ENCODE measurements around the gene GLCCI1.

GLCCI1 gene

GRCh38 chr7:8130663-8131062, 162.1 kb downstream of the GLCCI1 start:
- Histone ChIP-seq H3K9me3 (ENCODE audit: control insufficient read depth, insufficient read depth, low read length) (no peaks in the 10 kb centered on the region), H3K36me3 (ENCODE audit: control insufficient read depth, insufficient read depth, low read length) (no peaks in the 10 kb centered on the region), H3K4me1 (ENCODE audit: control insufficient read depth, insufficient read depth, low read length) (no peaks in the 10 kb centered on the region), H3K4me3 (ENCODE audit: low read depth, low read length) (no peak overlapping the region), H3K9ac (ENCODE audit: low read depth, low read length) (no peak overlapping the region), H3K27me3 (ENCODE audit: control insufficient read depth, insufficient read depth, low read length) (no peaks in the 10 kb centered on the region)

- no peak overlapping the region for H3K4me3 ChIP-seq (ENCODE audit: low read depth, low read length)
- H3K27me3 ChIP-seq (ENCODE audit: control insufficient read depth, insufficient read depth, low read length) = no peaks in the 10 kb centered on the region
- no peak overlapping the region for H3K9ac ChIP-seq (ENCODE audit: low read depth, low read length)
- H3K4me1 ChIP-seq (ENCODE audit: control insufficient read depth, insufficient read depth, low read length) = no peaks in the 10 kb centered on the region
- no peaks in the 10 kb centered on the region for H3K36me3 ChIP-seq (ENCODE audit: control insufficient read depth, insufficient read depth, low read length)
- no peaks in the 10 kb centered on the region for H3K9me3 ChIP-seq (ENCODE audit: control insufficient read depth, insufficient read depth, low read length)
Observed at GRCh38 chr7:8131694-8132605, 163.4 kb downstream of the GLCCI1 start.

GRCh38 chr7:8133188-8133848, 164.7 kb downstream of the GLCCI1 start:
- no peak overlapping the region for H3K9ac ChIP-seq (ENCODE audit: low read depth, low read length)
- H3K36me3 ChIP-seq (ENCODE audit: control insufficient read depth, insufficient read depth, low read length) = no peaks in the 10 kb centered on the region
- H3K4me1 ChIP-seq (ENCODE audit: control insufficient read depth, insufficient read depth, low read length) = no peaks in the 10 kb centered on the region
- no peaks in the 10 kb centered on the region for H3K9me3 ChIP-seq (ENCODE audit: control insufficient read depth, insufficient read depth, low read length)
- no peak overlapping the region for H3K4me3 ChIP-seq (ENCODE audit: low read depth, low read length)
- no peaks in the 10 kb centered on the region for H3K27me3 ChIP-seq (ENCODE audit: control insufficient read depth, insufficient read depth, low read length)

- no peaks in the 10 kb centered on the region for H3K9me3 ChIP-seq (ENCODE audit: control insufficient read depth, insufficient read depth, low read length)
- H3K4me1 ChIP-seq (ENCODE audit: control insufficient read depth, insufficient read depth, low read length) = no peaks in the 10 kb centered on the region
- no peaks in the 10 kb centered on the region for H3K36me3 ChIP-seq (ENCODE audit: control insufficient read depth, insufficient read depth, low read length)
- no peaks in the 10 kb centered on the region for H3K27me3 ChIP-seq (ENCODE audit: control insufficient read depth, insufficient read depth, low read length)
- no peak overlapping the region for H3K9ac ChIP-seq (ENCODE audit: low read depth, low read length)
- no peak overlapping the region for H3K4me3 ChIP-seq (ENCODE audit: low read depth, low read length)
Observed at GRCh38 chr7:8134089-8134733, 165.6 kb downstream of the GLCCI1 start.

GRCh38 chr7:8135417-8135816, 166.8 kb downstream of the GLCCI1 start:
- H3K4me1 ChIP-seq (ENCODE audit: control insufficient read depth, insufficient read depth, low read length) = no peaks in the 10 kb centered on the region
- no peak overlapping the region for H3K9ac ChIP-seq (ENCODE audit: low read depth, low read length)
- no peaks in the 10 kb centered on the region for H3K27me3 ChIP-seq (ENCODE audit: control insufficient read depth, insufficient read depth, low read length)
- no peak overlapping the region for H3K4me3 ChIP-seq (ENCODE audit: low read depth, low read length)
- no peaks in the 10 kb centered on the region for H3K9me3 ChIP-seq (ENCODE audit: control insufficient read depth, insufficient read depth, low read length)
- H3K36me3 ChIP-seq (ENCODE audit: control insufficient read depth, insufficient read depth, low read length) = no peaks in the 10 kb centered on the region

GRCh38 chr7:8136051-8136730, 167.6 kb downstream of the GLCCI1 start:
- Histone ChIP-seq H3K9ac (ENCODE audit: low read depth, low read length) (no peak overlapping the region), H3K9me3 (ENCODE audit: control insufficient read depth, insufficient read depth, low read length) (no peaks in the 10 kb centered on the region), H3K4me1 (ENCODE audit: control insufficient read depth, insufficient read depth, low read length) (no peaks in the 10 kb centered on the region), H3K4me3 (ENCODE audit: low read depth, low read length) (no peak overlapping the region), H3K27me3 (ENCODE audit: control insufficient read depth, insufficient read depth, low read length) (no peaks in the 10 kb centered on the region), H3K36me3 (ENCODE audit: control insufficient read depth, insufficient read depth, low read length) (no peaks in the 10 kb centered on the region)

Data from iPS-15b (cell line).